WTC11 (cell line): ENCODE results near the gene KLC1. TPM values are rescaled to one million over a fixed set of nuclear protein-coding genes. Genes with fewer than 3 reads are reported as not detected.

ENCODE experiments used
- ATAC-seq: fragments of 200-7000 bp; cut with Tn5 transposase; 2 replicates; pipeline ENCODE4 v1.10.0; 2021; ENCODE audit warnings: mild to moderate bottlenecking, moderate library complexity
- CTCF ChIA-PET: fragments of 300-600 bp; sonication (Branson Sonifier 250); formaldehyde crosslinking; loops from one replicate; lab custom pipeline; 2021; ENCODE audit warnings: antibody characterized with exemption; lab: Charles Lee
- POLR2A ChIA-PET: fragments of 350-600 bp; sonication (Branson Sonifier 250); formaldehyde crosslinking; loops from one replicate; lab custom pipeline; 2021; ENCODE audit warnings: antibody characterized with exemption; lab: Charles Lee
- DNase-seq: peaks from one replicate; pipeline ENCODE4 v3.0.0; 2021; ENCODE audit warnings: low spot score
- H3K27ac Mint-ChIP-seq: 2 replicates; pipeline ENCODE4 v1.8.0; 2021; ENCODE audit warnings: mixed read lengths
- H3K27me3 Mint-ChIP-seq: 2 replicates; pipeline ENCODE4 v1.8.0; 2021; ENCODE audit warnings: low read depth, mild to moderate bottlenecking, moderate library complexity, mixed read lengths
- H3K36me3 Mint-ChIP-seq: 2 replicates; pipeline ENCODE4 v1.8.0; 2021; ENCODE audit warnings: mixed read lengths
- H3K4me1 Mint-ChIP-seq: 2 replicates; pipeline ENCODE4 v1.8.0; 2022; ENCODE audit warnings: mixed read lengths
- H3K4me3 Mint-ChIP-seq: 2 replicates; pipeline ENCODE4 v1.8.0; 2021; ENCODE audit warnings: mild to moderate bottlenecking, moderate library complexity, mixed read lengths
- H3K9me3 Mint-ChIP-seq: 2 replicates; pipeline ENCODE4 v1.8.0; 2021; ENCODE audit warnings: mixed read lengths
- GABPB1 ChIP-seq: sonication (generic); formaldehyde crosslinking; IDR thresholded peaks from 2 replicates; pipeline ENCODE4 v1.8.1; 2023; ENCODE audit warnings: mild to moderate bottlenecking, missing genetic modification reagents
- OVOL2 ChIP-seq: fragments of 250-450 bp; sonication (Bioruptor Pico); IDR thresholded peaks from 2 replicates; pipeline ENCODE4 v1.9.0; 2021; ENCODE audit warnings: mild to moderate bottlenecking, borderline replicate concordance
- SMAD3 ChIP-seq: sonication (generic); formaldehyde crosslinking; IDR thresholded peaks from 2 replicates; pipeline ENCODE4 v1.8.0; 2022; ENCODE audit warnings: missing genetic modification reagents, mild to moderate bottlenecking, borderline replicate concordance
- SP1 ChIP-seq: sonication (generic); formaldehyde crosslinking; conservative IDR thresholded peaks from 2 replicates; pipeline ENCODE4 v1.8.1; 2022; ENCODE audit warnings: missing genetic modification reagents
- ZNF232 ChIP-seq: sonication (generic); formaldehyde crosslinking; IDR thresholded peaks from 2 replicates; pipeline ENCODE4 v1.8.0; 2022; ENCODE audit warnings: mild to moderate bottlenecking, missing genetic modification reagents
- ZNF396 ChIP-seq: fragments of 250-450 bp; sonication (Bioruptor Pico); IDR thresholded peaks from 2 replicates; pipeline ENCODE4 v1.8.0; 2021; ENCODE audit warnings: mild to moderate bottlenecking, moderate library complexity, borderline replicate concordance
- ZNF671 ChIP-seq: fragments of 250-450 bp; sonication (Bioruptor Pico); IDR thresholded peaks from 2 replicates; pipeline ENCODE4 v1.8.0; 2021; ENCODE audit warnings: mild to moderate bottlenecking
- total RNA-seq: library from RNA; stranded (reverse); gene quantifications from 3 replicates; pipeline ENCODE4 v1.2.3, GENCODE V29; 2021
- TF ChIP-seq, protein P1 (sequence below): sonication (generic); formaldehyde crosslinking; IDR thresholded peaks from 2 replicates; pipeline ENCODE4 v1.8.1; 2022; ENCODE audit warnings: mild to moderate bottlenecking, moderate library complexity, missing genetic modification reagents
- TF ChIP-seq, protein P2 (sequence below): fragments of 250-450 bp; sonication (Bioruptor Pico); conservative IDR thresholded peaks from 2 replicates; pipeline ENCODE4 v1.9.0; 2021; ENCODE audit warnings: mild to moderate bottlenecking
- TF ChIP-seq, protein P3 (sequence below): fragments of 250-450 bp; sonication (Bioruptor Pico); IDR thresholded peaks from 2 replicates; pipeline ENCODE4 v2.1.2; 2022; ENCODE audit warnings: mild to moderate bottlenecking, moderate library complexity
- TF ChIP-seq, protein P4 (sequence below): sonication (generic); formaldehyde crosslinking; IDR thresholded peaks from 2 replicates; pipeline ENCODE4 v1.8.0; 2022; ENCODE audit warnings: mild to moderate bottlenecking, missing genetic modification reagents
- TF ChIP-seq, protein P5 (sequence below): sonication (generic); formaldehyde crosslinking; IDR thresholded peaks from 2 replicates; pipeline ENCODE4 v1.8.1; 2022; ENCODE audit warnings: missing genetic modification reagents, borderline replicate concordance
- TF ChIP-seq, protein P6 (sequence below): sonication (generic); formaldehyde crosslinking; IDR thresholded peaks from 2 replicates; pipeline ENCODE4 v1.8.0; 2022; ENCODE audit warnings: missing genetic modification reagents

The KLC1 gene
- total RNA-seq, 1 experiment from 2014 or later, result 171 TPM

DNA sequence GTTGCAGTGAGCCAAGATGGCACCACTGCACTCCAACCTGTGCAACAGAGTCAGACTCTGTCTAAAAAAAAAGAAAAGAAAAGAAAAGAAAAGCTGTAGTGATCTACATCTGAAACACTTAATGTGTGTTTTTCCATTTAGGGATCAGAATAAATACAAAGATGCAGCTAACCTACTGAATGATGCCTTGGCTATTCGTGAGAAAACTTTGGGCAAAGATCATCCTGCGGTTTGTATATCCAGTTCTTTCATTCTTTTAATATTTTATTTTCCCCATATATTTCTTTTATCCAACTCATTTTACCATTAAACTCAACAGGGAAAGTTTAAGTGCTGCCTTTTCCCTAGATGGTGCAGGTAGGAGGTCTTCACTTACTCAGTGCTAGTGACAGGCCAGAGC lies 40.4 kb downstream of the KLC1 start:
- TF ChIP-seq ZNF396 (CRISPR knock-in tag) (no peak), ZNF671 (no peak), SMAD3 (CRISPR knock-in tag) (no peak), GABPB1 (CRISPR knock-in tag) (no peak)
- TF ChIP-seq, protein P1, sequence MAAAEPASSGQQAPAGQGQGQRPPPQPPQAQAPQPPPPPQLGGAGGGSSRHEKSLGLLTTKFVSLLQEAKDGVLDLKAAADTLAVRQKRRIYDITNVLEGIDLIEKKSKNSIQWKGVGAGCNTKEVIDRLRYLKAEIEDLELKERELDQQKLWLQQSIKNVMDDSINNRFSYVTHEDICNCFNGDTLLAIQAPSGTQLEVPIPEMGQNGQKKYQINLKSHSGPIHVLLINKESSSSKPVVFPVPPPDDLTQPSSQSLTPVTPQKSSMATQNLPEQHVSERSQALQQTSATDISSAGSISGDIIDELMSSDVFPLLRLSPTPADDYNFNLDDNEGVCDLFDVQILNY (CRISPR knock-in tag), result no peak
- TF ChIP-seq, protein P2, sequence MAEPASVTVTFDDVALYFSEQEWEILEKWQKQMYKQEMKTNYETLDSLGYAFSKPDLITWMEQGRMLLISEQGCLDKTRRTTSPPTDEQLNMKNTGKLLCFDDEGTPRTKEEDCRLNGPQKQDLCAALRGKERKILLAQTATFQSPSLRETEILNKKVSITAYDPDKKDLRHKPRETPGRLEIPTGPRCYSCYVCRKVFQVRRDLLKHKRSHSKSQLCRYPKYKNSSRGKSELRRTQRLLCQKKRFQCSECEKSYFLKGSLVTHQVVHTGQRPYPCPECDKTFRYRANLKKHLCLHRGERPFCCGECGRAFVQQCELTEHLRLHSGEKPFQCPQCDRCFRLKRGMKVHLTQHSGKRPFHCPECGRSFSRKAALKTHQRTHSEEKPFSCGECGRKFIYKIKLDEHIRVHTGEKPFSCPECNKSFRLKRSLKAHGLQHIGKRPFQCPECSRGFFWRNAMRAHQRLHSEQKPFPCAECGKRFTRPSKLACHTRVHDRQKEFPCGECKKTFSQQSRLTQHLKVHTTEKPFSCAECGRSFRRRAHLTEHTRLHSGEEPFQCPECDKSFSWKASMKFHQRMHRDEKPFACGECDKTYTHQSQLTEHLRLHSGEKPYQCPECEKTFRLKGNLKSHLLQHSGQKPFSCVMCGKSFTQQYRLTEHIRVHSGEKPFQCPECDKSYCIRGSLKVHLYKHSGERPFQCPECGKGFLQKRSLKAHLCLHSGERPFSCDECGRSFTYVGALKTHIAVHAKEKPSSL (CRISPR knock-in tag), result no peak
- ATAC-seq, result no peak
- no peaks in the 10 kb centered on the region for H3K9me3 Mint-ChIP-seq
- no peaks in the 10 kb centered on the region for H3K4me1 Mint-ChIP-seq
- no peak overlapping the region for H3K4me3 Mint-ChIP-seq
- ChIA-PET CTCF (no interaction called here), POLR2A (no interaction called here)
- H3K27me3 Mint-ChIP-seq, result no peaks in the 10 kb centered on the region
- no peak for DNase-seq
- H3K36me3 Mint-ChIP-seq, result peaks cover 52% of the 10 kb centered on the region
- no peak overlapping the region for H3K27ac Mint-ChIP-seq

DNA sequence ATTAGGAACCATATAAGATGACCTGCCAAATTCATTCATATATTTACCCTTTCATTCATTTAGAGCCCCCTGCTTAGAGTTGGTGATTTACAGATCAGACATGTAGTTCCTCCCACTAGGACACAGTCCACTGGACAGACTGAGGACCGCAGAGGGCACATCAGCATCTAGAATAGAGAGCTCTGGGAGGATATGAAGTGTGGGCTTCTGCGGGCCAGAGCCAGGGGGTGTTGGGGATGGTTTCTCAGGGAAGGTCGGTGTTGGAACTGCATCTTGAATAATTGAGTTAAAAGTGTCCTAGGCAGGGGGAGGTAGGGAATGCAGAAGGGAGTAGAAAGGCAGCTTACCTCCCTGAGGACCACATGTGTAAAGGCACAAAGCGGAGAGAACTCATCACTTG lies 42.9 kb downstream of the KLC1 start:
- CTCF ChIA-PET, result no interaction called here
- Mint-ChIP-seq H3K4me1 (no peaks in the 10 kb centered on the region), H3K27ac (no peak overlapping the region), H3K27me3 (no peaks in the 10 kb centered on the region), H3K4me3 (no peak overlapping the region), H3K9me3 (no peaks in the 10 kb centered on the region), H3K36me3 (peaks cover 63% of the 10 kb centered on the region)
- DNase-seq (no peak), ATAC-seq (no peak)
- POLR2A ChIA-PET, result interaction anchor here (0.7 kb wide), 1 partner anchor 78 kb away, joined by 3 read pairs; no protein-coding TSS in a partner anchor
- no peak for TF ChIP-seq GABPB1 (CRISPR knock-in tag)
- TF ChIP-seq, protein P3, sequence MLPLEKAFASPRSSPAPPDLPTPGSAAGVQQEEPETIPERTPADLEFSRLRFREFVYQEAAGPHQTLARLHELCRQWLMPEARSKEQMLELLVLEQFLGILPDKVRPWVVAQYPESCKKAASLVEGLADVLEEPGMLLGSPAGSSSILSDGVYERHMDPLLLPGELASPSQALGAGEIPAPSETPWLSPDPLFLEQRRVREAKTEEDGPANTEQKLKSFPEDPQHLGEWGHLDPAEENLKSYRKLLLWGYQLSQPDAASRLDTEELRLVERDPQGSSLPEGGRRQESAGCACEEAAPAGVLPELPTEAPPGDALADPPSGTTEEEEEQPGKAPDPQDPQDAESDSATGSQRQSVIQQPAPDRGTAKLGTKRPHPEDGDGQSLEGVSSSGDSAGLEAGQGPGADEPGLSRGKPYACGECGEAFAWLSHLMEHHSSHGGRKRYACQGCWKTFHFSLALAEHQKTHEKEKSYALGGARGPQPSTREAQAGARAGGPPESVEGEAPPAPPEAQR, result no peak
- TF ChIP-seq SP1, result no peak
- TF ChIP-seq, protein P4, sequence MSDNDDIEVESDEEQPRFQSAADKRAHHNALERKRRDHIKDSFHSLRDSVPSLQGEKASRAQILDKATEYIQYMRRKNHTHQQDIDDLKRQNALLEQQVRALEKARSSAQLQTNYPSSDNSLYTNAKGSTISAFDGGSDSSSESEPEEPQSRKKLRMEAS, result no peak
- TF ChIP-seq OVOL2 (CRISPR knock-in tag), result no peak
- TF ChIP-seq ZNF232 (CRISPR knock-in tag), result no peak
- TF ChIP-seq ZNF396 (CRISPR knock-in tag), result no peak
- TF ChIP-seq, protein P5, sequence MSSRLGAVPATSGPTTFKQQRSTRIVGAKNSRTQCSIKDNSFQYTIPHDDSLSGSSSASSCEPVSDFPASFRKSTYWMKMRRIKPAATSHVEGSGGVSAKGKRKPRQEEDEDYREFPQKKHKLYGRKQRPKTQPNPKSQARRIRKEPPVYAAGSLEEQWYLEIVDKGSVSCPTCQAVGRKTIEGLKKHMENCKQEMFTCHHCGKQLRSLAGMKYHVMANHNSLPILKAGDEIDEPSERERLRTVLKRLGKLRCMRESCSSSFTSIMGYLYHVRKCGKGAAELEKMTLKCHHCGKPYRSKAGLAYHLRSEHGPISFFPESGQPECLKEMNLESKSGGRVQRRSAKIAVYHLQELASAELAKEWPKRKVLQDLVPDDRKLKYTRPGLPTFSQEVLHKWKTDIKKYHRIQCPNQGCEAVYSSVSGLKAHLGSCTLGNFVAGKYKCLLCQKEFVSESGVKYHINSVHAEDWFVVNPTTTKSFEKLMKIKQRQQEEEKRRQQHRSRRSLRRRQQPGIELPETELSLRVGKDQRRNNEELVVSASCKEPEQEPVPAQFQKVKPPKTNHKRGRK (CRISPR knock-in tag), result no peak
- TF ChIP-seq, protein P6, sequence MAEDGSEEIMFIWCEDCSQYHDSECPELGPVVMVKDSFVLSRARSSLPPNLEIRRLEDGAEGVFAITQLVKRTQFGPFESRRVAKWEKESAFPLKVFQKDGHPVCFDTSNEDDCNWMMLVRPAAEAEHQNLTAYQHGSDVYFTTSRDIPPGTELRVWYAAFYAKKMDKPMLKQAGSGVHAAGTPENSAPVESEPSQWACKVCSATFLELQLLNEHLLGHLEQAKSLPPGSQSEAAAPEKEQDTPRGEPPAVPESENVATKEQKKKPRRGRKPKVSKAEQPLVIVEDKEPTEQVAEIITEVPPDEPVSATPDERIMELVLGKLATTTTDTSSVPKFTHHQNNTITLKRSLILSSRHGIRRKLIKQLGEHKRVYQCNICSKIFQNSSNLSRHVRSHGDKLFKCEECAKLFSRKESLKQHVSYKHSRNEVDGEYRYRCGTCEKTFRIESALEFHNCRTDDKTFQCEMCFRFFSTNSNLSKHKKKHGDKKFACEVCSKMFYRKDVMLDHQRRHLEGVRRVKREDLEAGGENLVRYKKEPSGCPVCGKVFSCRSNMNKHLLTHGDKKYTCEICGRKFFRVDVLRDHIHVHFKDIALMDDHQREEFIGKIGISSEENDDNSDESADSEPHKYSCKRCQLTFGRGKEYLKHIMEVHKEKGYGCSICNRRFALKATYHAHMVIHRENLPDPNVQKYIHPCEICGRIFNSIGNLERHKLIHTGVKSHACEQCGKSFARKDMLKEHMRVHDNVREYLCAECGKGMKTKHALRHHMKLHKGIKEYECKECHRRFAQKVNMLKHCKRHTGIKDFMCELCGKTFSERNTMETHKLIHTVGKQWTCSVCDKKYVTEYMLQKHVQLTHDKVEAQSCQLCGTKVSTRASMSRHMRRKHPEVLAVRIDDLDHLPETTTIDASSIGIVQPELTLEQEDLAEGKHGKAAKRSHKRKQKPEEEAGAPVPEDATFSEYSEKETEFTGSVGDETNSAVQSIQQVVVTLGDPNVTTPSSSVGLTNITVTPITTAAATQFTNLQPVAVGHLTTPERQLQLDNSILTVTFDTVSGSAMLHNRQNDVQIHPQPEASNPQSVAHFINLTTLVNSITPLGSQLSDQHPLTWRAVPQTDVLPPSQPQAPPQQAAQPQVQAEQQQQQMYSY, result no peak
